Fibroblast of pulmonary artery (primary cell): ENCODE measurements around the gene CDC27.
"Not testable (repeated sequence)": the region's sequence is repeated elsewhere in the genome, so short reads cannot be mapped to it uniquely, and the experiment has no call there.

Source experiments
- DNase-seq: peaks from one replicate; pipeline ENCODE4 v3.0.0-alpha.2; 2010; ENCODE audit warnings: low read depth
- H3K4me3 ChIP-seq: replicated peaks from 2 replicates; pipeline ENCODE4 v1.5.1; 2011; ENCODE audit warnings: low read depth, mild to moderate bottlenecking, control low read depth, low read length, moderate library complexity
- TF ChIP-seq, protein P1 (sequence below): IDR thresholded peaks from 2 replicates; pipeline ENCODE4 v1.5.1; 2011; ENCODE audit warnings: mild to moderate bottlenecking, control low read depth, low read length, inconsistent platforms; ENCODE audit errors: missing control alignments

The CDC27 gene

DNA sequence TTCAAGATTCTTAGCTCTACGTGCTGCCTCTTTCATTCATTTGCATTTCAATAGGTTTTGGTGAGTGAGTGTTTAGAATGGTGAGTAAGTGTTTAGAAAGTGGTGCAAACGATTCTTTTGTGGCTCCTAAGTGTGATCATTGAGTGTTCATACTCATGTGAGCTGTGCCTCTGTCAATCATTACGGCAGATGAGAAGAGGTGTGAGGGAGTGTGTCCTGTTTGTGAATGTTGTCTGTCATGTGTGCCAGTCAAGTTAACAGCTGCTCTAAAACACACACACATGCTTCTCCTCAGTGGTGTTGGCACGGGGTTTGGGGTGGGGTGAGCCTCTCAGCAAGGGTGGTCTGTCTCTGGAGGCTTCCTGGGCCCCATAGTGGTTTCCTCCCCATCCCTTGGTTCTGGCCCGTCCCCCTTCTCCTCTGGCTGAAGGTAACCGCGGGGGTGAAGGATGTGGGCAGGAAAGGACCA lies 31.5 kb upstream of the CDC27 start:
- no peak for DNase-seq
- no peak overlapping the region for H3K4me3 ChIP-seq
- TF ChIP-seq, protein P1, sequence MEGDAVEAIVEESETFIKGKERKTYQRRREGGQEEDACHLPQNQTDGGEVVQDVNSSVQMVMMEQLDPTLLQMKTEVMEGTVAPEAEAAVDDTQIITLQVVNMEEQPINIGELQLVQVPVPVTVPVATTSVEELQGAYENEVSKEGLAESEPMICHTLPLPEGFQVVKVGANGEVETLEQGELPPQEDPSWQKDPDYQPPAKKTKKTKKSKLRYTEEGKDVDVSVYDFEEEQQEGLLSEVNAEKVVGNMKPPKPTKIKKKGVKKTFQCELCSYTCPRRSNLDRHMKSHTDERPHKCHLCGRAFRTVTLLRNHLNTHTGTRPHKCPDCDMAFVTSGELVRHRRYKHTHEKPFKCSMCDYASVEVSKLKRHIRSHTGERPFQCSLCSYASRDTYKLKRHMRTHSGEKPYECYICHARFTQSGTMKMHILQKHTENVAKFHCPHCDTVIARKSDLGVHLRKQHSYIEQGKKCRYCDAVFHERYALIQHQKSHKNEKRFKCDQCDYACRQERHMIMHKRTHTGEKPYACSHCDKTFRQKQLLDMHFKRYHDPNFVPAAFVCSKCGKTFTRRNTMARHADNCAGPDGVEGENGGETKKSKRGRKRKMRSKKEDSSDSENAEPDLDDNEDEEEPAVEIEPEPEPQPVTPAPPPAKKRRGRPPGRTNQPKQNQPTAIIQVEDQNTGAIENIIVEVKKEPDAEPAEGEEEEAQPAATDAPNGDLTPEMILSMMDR = no peak

DNA sequence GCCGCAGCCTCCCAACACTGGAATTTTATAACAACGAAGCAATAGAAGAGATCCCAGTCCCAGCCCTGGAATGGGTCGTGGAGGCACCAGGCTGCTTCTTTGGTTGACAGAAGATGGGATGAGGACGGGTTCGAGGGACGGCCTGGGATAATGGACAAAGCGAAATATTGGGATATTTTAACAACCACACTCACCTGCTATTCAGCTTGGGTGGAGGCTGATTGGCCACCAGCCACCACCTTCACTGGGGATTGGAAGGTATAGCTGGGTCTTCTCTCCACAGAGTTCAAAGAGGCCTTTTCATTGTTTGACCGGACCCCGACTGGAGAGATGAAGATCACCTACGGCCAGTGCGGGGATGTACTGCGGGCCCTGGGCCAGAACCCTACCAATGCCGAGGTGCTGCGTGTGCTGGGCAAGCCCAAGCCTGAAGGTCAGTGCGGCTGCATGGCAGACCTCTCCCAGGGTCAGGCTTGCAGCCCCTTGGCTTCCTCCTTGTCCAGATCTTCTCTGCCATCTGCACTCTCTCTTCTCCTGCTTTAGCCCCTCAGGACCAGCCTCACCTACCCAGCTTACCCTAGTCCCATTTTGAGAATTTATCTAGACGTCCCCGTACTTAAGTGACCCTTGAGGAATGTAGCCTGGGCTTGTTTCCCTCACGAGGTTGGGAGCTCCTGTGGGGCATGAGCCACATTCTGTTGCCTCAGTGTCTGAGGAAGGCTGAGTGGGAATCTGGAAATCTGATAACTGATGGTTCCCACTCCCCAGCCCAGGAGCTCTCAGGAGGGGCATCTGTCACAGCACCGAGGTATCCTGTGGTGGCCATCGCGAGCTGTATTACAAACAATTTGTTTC lies 30.8 kb upstream of the CDC27 start:
- TF ChIP-seq, protein P1 = no peak
- H3K4me3 ChIP-seq = no peak overlapping the region
- no peak for DNase-seq

DNA sequence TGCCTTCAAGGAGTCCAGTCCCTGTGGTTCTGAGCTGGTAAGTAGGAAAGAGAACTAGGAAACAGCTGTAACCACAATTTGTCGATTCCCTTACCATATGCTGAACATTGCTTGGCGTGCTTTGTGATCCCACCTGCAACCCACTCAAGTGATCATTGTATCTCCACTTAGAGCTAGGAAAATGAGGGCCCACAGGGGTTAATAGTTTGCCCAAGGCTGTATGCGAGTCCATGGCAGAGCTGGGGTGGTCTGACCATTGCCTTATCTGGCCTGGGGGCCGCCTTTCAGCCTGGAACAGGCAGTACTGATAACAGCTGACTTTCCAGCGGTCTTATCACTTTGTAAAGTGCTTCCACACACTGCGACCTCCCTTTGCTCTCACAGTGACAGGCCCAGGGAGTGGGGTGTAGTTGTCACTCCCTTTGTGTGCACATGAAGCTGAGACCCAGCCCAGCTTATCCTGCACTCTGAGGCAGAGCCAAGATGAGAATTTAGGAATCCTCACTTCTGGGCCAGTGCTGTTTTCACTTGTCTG lies 29.9 kb upstream of the CDC27 start:
- DNase-seq = no peak

GRCh38 chr17:47217279-47217678 lies 28.2 kb upstream of the CDC27 start:
- not testable (repeated sequence) for H3K4me3 ChIP-seq, DNase-seq

More for the DNA sequence above, 29.9 kb upstream of the CDC27 start:
- TF ChIP-seq, protein P1 = no peak
- H3K4me3 ChIP-seq = no peak overlapping the region

- H3K4me3 ChIP-seq, DNase-seq: not testable (repeated sequence)
These were observed 27.7 kb upstream of the CDC27 start for GRCh38 chr17:47216821-47217220.

DNA sequence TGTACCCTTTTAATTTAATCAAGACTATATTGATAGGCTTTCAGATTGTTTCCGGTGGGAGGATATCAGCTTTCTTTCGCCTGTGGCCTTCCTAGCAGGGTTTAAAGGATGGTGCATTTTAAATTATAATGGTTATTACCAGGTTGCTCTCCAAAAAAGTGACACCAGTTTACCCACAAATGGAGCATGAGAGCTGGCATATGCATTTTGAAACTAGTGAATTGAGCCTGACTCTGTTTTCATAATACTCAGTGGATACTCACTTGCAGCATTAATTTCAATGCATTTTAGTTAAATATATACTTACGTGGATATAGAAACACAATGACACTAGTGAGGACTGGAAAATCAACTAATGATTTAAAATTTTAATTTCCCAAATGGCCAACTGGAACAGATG lies 25.8 kb upstream of the CDC27 start:
- no peak for DNase-seq
- no peak overlapping the region for H3K4me3 ChIP-seq
- TF ChIP-seq, protein P1 = no peak

- DNase-seq = no peak
- TF ChIP-seq, protein P1 = no peak
- H3K4me3 ChIP-seq = no peak overlapping the region
These were observed 24.4 kb upstream of the CDC27 start for GRCh38 chr17:47213540-47213939.

DNA sequence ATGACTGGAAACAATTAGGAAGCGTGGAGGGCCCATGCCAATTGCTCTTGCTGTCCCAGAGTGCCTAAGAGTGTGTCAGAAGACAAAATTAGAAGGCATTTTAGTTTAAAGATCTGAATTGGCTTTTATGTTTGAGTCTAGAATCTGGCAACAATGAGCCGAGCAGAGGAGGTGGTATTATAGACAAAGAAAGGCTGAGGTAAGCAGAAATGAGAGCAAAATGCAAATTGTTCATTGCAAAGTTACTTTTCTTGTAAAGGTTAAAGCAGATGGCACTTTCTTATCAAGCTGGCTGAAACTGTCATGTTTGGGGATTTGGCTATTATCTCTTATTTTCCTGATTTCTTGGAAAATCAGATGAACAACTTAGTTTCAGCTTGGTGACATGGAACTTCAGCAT lies 23.4 kb upstream of the CDC27 start:
- H3K4me3 ChIP-seq = no peak overlapping the region
- no peak for DNase-seq
- TF ChIP-seq, protein P1 = no peak
